ENCODE results near the gene PTPRM. TPM values are rescaled to one million over a fixed set of nuclear protein-coding genes. Genes with fewer than 3 reads are reported as not detected.

PTPRM gene
- total and polyA plus RNA-seq, 2 donors (not counting 3 experiments of a cell fraction or from before 2014, with no cell fraction given): 37.4 to 43.7 TPM

GRCh38 chr18:7914834-7915670 is 347.9 kb downstream of the PTPRM start:
- POLR2A ChIA-PET: no interaction called here
- dilution Hi-C loops (cut with MboI; ENCODE audit: extremely low pct_ligation_motif_present, low sequenced_read_pairs): no loop called here
- H3K4me3 ChIP-seq (replicated peaks in 1 of 3; ENCODE audit: insufficient read depth in 1 of 3, low read depth in 1 of 3, low read length in 3 of 3): no peak overlapping the region
- H3K9me3 ChIP-seq (replicated peaks; ENCODE audit: control insufficient read depth, insufficient read depth, low read length): no peaks in the 10 kb centered on the region
- H3K27me3 ChIP-seq (ENCODE audit: control insufficient read depth in 2 of 2, insufficient read depth in 2 of 2, low read length in 2 of 2): no peaks in the 10 kb centered on the region
- FAIRE-seq (no peak), DNase-seq (ENCODE audit: low read depth, low spot score) (no peak)
- no peak overlapping the region for H2AFZ ChIP-seq (ENCODE audit: low read depth, low read length)
- H3K27ac ChIP-seq (ENCODE audit: insufficient read depth, low read depth, low read length): no peak overlapping the region
- CTCF ChIA-PET: interaction anchor here (0.9 kb wide), 1 partner anchor 13 kb away, joined by 3 read pairs; no protein-coding TSS in a partner anchor
- H3K9me1 ChIP-seq (replicated peaks; ENCODE audit: control insufficient read depth, extremely low read depth, insufficient read depth, low read length): no peaks in the 10 kb centered on the region
- no peak overlapping the region for H3K9ac ChIP-seq (replicated peaks; ENCODE audit: extremely low read depth, insufficient read depth, low read length)
- no peak overlapping the region for H3K4me2 ChIP-seq (ENCODE audit: insufficient read depth, low read length)
- TF ChIP-seq MAX (IDR thresholded peaks at IDR 0.05; ENCODE audit: insufficient read depth, insufficient read length) (no peak), POLR2A (IDR thresholded peaks at IDR 0.05; ENCODE audit: low read depth, low read length) (no peak), FOS (IDR thresholded peaks at IDR 0.05; ENCODE audit: borderline replicate concordance, insufficient read depth, low read length) (no peak), CTCF (IDR thresholded peaks at IDR 0.05; ENCODE audit: extremely low read depth in 1 of 2, insufficient read depth in 1 of 2, low read depth in 1 of 2, low read length in 2 of 2) (no peak), JUN (IDR thresholded peaks at IDR 0.05; ENCODE audit: borderline replicate concordance, insufficient read depth, insufficient read length, low read depth) (no peak), MYC (IDR thresholded peaks at IDR 0.05; ENCODE audit: low read depth, low read length) (no peak)
- no peaks in the 10 kb centered on the region for H3K4me1 ChIP-seq (ENCODE audit: control insufficient read depth, extremely low read depth, insufficient read depth, low read length)
- no TSS peak for BruUV-seq (replicated peaks)
- intact Hi-C loops (cut with micrococcal nuclease): no loop called here
- no peaks in the 10 kb centered on the region for H3K36me3 ChIP-seq (ENCODE audit: control insufficient read depth in 2 of 2, extremely low read depth in 1 of 2, insufficient read depth in 2 of 2, low read length in 2 of 2)
- no peaks in the 10 kb centered on the region for H4K20me1 ChIP-seq (replicated peaks; ENCODE audit: control insufficient read depth, extremely low read depth, insufficient read depth, low read length)
- H3K79me2 ChIP-seq (ENCODE audit: control insufficient read depth, insufficient read depth, low read length): no peaks in the 10 kb centered on the region

Data from endothelial cell of umbilical vein (primary cell).